Stimulated activated naive CD8-positive, alpha-beta T cell treated with anti-CD3 and anti-CD28 coated beads, Interleukin-15, amount 100 ng/mL, for 72 hours (primary cell): Measurements from ENCODE around the gene RAB7B.
"Not testable (repeated sequence)": the region's sequence is repeated elsewhere in the genome, so short reads cannot be mapped to it uniquely, and the experiment has no call there.

Source experiments
- ATAC-seq: fragments of 150-1000 bp; cut with Tn5 transposase; 2 replicates; pipeline ENCODE4 v1.10.0; 2021; ENCODE audit warnings: mild to moderate bottlenecking, moderate library complexity
- DNase-seq, 2 donors: peaks; one replicate each; pipeline ENCODE4 v3.0.0; 2021 to 2022
- H3K27ac Mint-ChIP-seq, 2 donors: one replicate each; pipeline ENCODE4 v1.8.0; 2022; ENCODE audit warnings: mild to moderate bottlenecking in 2 of 2, mixed read lengths in 2 of 2, moderate library complexity in 2 of 2
- H3K27me3 Mint-ChIP-seq: one replicate; pipeline ENCODE4 v1.8.0; 2022; ENCODE audit warnings: mixed read lengths
- H3K4me1 Mint-ChIP-seq: one replicate; pipeline ENCODE4 v1.8.0; 2022; ENCODE audit warnings: mild to moderate bottlenecking, mixed read lengths
- H3K4me3 Mint-ChIP-seq, 2 donors: one replicate each; pipeline ENCODE4 v1.8.0; 2022; ENCODE audit warnings: mild to moderate bottlenecking in 2 of 2, mixed read lengths in 2 of 2, moderate library complexity in 1 of 2
- H3K9me3 Mint-ChIP-seq, 2 donors: one replicate each; pipeline ENCODE4 v1.8.0; 2022; ENCODE audit warnings: mixed read lengths in 2 of 2

Gene RAB7B

DNA sequence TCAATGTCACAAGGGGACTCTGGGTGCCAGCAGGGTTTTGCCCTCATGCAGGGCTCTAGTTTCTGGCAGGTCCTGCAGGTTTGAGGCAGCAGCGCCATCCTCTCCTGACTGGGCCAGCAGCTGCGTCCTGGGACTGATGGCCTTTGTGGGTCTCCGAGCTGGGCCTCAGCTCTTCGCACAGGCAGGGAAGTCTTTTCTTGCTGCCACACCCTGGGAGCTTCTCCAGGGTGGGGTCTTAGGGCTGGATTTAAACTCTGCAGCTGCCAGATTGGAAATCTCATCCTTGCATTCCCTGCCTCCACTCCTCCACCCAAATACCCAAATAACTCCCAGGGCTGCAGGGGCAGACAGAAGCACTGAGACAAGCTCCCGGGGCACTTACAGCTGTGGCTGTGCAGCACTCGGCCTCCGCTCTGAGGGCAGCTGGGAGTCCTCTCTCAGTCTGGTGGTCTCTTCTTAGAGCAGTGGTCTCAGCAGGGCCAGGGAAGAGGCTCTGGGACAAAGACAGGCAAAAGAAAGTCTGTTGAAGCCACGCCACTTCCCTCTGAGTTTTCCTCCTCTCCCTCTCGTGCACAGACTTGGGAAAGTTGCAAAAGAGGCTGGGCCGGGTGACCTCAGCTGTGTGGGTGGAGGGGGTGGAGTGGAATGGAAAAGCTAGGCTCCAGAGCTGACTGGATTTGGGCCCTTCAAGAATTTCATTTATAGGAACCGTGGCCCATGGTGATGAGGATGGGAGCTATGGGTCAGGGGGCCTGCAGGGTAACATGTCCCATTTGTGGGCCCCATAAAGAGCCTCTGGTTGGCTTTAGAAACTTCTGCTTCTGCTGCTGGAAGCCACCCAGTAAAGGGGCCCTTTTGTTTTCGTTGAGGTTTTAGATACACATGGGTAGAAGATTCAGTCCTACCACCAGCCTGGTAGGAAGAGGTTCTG, at the start of gene RAB7B:
RAB7B (minus strand) TSS at position 525 of the 931 bp plus-strand sequence. CDS start 9,260 bp downstream, outside the sequence.
- ATAC-seq: no peak
- H3K27me3 Mint-ChIP-seq: peaks cover 10% of the 10 kb centered on the region
- H3K4me1 Mint-ChIP-seq: peaks cover 27% of the 10 kb centered on the region
- DNase-seq: no peak
- H3K4me3 Mint-ChIP-seq: no peak within 1 kb of the TSS
- peak within 1 kb of the TSS in 1 of 2 donors; percentile 12 for H3K27ac Mint-ChIP-seq
- no peaks in the 10 kb centered on the region for H3K9me3 Mint-ChIP-seq

GRCh38 chr1:206052231-206052865, 49.2 kb upstream of the RAB7B start:
- DNase-seq, H3K27ac Mint-ChIP-seq, ATAC-seq, H3K4me3 Mint-ChIP-seq, H3K9me3 Mint-ChIP-seq: not testable (repeated sequence)
- peaks cover 23% of the 10 kb centered on the region for H3K27me3 Mint-ChIP-seq
- peaks cover 58% of the 10 kb centered on the region for H3K4me1 Mint-ChIP-seq

DNA sequence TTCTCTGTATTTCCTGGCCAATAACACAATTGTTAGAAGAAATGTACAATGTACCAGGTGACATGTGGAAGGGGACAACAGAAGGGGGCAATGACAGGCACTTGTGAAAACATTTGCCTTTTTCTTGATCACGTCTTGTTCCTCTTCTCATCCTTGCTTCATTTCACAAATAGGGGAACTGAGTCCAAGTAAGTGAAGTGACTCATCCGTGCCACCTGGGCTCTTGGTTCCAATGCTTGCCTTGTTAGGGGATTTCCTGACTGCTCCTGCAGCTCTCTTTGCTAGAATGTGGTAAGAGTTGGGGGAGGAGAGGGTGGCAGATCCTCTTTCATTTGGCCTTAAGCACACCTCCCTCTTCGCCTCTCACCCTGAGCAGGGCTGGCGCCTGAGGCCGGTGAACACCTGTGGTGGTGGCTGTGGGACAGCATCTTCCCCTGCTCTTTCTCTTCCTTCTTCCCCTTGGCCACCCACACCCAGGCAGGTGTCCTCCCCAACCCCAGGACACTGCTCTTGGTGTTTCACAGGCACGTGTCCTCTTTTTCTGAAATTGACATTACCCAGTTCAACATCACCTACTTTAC, 47.5 kb upstream of the RAB7B start:
- peaks cover 58% of the 10 kb centered on the region for H3K4me1 Mint-ChIP-seq
- peak overlapping the region; percentile 20 to 50 for H3K4me3 Mint-ChIP-seq
- H3K9me3 Mint-ChIP-seq: no peaks in the 10 kb centered on the region
- DNase-seq (peak; percentile 59 to 73), ATAC-seq (peak; percentile 90)
- H3K27me3 Mint-ChIP-seq: peaks cover 17% of the 10 kb centered on the region
- H3K27ac Mint-ChIP-seq: no peak overlapping the region

DNA sequence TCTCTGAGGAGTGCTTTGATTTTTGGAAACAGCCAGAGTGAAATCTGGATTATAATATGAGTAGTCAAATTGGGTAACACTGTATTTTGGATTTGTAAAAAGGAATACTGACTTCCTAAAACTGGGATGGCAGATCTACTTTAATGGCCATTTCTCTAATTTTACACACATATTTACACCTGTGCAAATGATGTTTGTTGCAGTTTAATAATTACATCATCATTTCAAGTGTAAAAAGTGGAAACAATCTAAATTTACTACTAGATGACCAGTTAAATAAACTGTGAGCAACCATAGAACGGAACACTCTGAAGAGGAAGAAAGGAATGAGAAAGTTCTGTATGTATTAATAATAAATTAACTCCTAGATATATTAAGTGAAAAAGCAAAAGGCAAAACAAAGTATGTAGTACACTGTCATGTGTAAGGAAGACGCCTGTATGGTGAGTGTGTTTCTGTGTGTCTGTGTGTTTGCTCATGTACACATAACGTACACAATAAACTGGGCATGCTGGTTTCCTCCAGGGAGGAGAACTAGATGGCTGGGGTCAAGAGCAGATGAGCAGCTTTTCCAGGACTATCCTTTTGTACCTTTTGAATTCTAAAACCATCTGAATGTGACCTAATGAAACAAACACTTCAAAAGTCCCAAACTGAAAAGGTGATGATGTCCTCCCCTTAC, 46.9 kb upstream of the RAB7B start:
- Mint-ChIP-seq H3K4me3 (peak overlapping the region in 1 of 2 donors; percentile 8), H3K4me1 (peaks cover 58% of the 10 kb centered on the region), H3K9me3 (no peaks in the 10 kb centered on the region), H3K27me3 (peaks cover 15% of the 10 kb centered on the region), H3K27ac (no peak overlapping the region)
- ATAC-seq: no peak
- DNase-seq: no peak

- ATAC-seq: peak; percentile 92
- no peaks in the 10 kb centered on the region for H3K9me3 Mint-ChIP-seq
Observed at GRCh38 chr1:206049293-206049692, 46.1 kb upstream of the RAB7B start.

DNA sequence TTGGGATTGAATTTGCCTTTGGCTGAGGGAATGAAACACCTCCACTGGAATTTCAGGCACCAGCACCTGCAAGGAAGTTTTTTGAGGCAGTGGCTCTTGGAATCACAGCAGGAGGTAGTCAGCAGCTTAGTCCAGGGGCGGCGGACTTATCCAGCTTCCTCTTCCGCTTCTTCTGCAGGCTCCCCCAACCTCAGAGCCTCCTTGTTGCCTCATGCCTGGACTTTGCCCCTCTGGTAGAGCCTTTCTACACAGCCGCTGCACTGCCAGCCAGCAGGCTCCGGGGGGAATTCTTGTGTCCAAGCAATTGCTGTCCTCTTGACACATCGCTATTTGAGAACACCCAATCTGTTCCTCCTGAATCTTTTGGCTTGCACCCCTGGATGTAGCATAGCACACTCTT, 45.4 kb upstream of the RAB7B start:
- Mint-ChIP-seq H3K9me3 (no peaks in the 10 kb centered on the region), H3K27me3 (peaks cover 15% of the 10 kb centered on the region), H3K4me3 (no peak overlapping the region), H3K4me1 (peaks cover 55% of the 10 kb centered on the region), H3K27ac (no peak overlapping the region)
- no peak for DNase-seq
- no peak for ATAC-seq

More at GRCh38 chr1:206049293-206049692, 46.1 kb upstream of the RAB7B start:
- H3K27ac Mint-ChIP-seq: no peak overlapping the region
- H3K4me3 Mint-ChIP-seq: no peak overlapping the region
- DNase-seq: peak; percentile 27 to 49
- H3K27me3 Mint-ChIP-seq: peaks cover 15% of the 10 kb centered on the region
- H3K4me1 Mint-ChIP-seq: peaks cover 58% of the 10 kb centered on the region

- ATAC-seq (no peak), DNase-seq (no peak)
- Mint-ChIP-seq H3K27ac (no peak overlapping the region), H3K9me3 (no peaks in the 10 kb centered on the region), H3K4me3 (no peak overlapping the region), H3K27me3 (peaks cover 15% of the 10 kb centered on the region), H3K4me1 (peaks cover 42% of the 10 kb centered on the region)
Observed at GRCh38 chr1:206047271-206047670, 44.1 kb upstream of the RAB7B start.

DNA sequence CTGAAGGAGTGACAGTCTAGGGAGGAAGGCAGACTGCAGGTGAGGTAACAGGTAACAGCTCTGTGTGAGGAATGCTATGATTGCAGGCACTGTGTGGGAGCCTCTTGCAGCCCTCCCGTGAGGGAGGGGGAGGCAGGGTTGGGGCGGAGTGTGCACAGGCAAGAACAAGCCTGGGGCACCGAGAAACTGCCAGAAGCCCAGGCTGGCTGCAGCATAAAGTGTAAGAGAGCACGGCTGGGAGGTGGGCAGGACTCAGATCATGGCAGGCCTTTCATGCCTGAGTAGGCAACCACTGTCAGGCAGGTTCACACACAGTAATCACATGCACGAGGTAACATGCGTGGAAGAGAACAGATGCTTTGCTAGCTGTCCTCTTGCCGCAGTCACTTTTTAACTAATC, 38.4 kb upstream of the RAB7B start:
- Mint-ChIP-seq H3K9me3 (no peaks in the 10 kb centered on the region), H3K27ac (no peak overlapping the region), H3K4me1 (peaks cover 17% of the 10 kb centered on the region), H3K27me3 (peaks cover 23% of the 10 kb centered on the region), H3K4me3 (no peak overlapping the region)
- ATAC-seq (no peak), DNase-seq (no peak)

- H3K4me3 Mint-ChIP-seq: no peak overlapping the region
- no peak for ATAC-seq
- peaks cover 23% of the 10 kb centered on the region for H3K27me3 Mint-ChIP-seq
- DNase-seq: no peak
- no peaks in the 10 kb centered on the region for H3K9me3 Mint-ChIP-seq
- H3K27ac Mint-ChIP-seq: no peak overlapping the region
- peaks cover 21% of the 10 kb centered on the region for H3K4me1 Mint-ChIP-seq
Observed at GRCh38 chr1:206040328-206040727, 37.1 kb upstream of the RAB7B start.

DNA sequence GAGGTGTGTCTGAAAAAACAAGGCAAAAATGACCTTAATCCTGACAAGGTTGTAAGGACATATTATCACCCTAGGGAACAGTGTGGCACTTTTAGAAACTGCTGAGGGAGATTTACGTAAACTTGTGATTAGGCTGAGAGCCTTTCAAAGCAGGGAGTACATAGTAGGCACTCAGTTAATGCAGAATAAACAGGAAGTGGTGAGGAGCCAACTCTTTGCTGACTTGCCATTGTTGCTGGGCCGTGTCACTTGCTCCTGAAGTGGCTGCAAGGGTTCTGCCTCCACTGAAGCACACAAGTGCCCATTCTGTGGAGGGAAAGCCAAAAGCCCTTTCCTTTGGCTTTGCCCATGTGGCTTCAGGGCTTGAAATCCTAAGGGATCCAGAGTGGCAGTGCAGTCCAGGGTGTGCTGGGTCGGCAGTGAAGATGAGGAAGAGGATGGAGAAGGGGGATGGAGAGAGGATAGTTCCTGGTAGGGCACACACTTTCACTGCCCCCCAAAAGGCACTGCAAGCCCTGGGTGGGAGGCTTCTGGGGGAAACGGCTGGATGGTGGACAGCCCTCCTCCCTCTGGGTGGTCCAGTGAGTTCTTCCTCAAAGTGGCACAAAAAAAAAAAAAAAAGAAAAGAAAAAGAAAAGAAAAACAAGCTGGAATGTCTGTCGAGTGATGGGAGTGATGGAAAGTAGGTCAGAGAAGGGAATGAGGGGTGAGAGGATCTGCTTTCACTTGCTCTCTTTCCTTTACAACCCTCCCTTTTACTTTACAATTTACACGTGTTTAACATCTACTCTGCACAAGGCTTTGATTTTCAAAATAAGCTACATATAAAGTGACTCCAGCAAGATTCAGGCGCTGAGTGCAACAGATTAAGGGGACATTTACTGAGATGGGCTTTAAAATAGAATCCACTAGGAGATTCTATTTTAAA, 36.1 kb upstream of the RAB7B start:
- Mint-ChIP-seq H3K9me3 (no peaks in the 10 kb centered on the region), H3K27ac (no peak overlapping the region)

DNA sequence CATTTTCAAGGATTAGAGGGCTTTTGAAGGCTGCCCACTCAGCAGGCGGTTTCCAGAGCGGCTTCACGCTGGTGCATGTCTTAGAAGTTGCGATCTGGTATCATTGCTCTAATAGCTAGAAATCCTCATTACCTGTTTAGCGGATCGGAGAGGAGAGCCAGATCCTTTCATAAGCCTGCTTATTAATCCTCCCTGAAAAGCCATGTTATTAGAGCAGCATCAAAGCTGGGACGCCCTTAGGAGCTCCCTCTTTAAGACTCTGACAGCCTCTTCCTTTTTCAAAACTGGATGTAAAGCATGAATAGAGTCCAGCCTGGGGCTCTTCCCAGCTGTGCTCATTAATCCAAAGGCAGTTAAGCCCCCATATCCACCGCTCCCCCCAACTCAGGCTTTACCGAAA, 34.4 kb upstream of the RAB7B start:
- peaks cover 27% of the 10 kb centered on the region for H3K4me1 Mint-ChIP-seq
- H3K27ac Mint-ChIP-seq: no peak overlapping the region
- DNase-seq: no peak
- ATAC-seq: no peak
- peaks cover 44% of the 10 kb centered on the region for H3K27me3 Mint-ChIP-seq
- no peaks in the 10 kb centered on the region for H3K9me3 Mint-ChIP-seq
- no peak overlapping the region for H3K4me3 Mint-ChIP-seq

More for the DNA sequence above, 36.1 kb upstream of the RAB7B start:
- peaks cover 27% of the 10 kb centered on the region for H3K4me1 Mint-ChIP-seq
- peaks cover 33% of the 10 kb centered on the region for H3K27me3 Mint-ChIP-seq
- ATAC-seq (no peak), DNase-seq (no peak)
- H3K4me3 Mint-ChIP-seq: no peak overlapping the region

DNA sequence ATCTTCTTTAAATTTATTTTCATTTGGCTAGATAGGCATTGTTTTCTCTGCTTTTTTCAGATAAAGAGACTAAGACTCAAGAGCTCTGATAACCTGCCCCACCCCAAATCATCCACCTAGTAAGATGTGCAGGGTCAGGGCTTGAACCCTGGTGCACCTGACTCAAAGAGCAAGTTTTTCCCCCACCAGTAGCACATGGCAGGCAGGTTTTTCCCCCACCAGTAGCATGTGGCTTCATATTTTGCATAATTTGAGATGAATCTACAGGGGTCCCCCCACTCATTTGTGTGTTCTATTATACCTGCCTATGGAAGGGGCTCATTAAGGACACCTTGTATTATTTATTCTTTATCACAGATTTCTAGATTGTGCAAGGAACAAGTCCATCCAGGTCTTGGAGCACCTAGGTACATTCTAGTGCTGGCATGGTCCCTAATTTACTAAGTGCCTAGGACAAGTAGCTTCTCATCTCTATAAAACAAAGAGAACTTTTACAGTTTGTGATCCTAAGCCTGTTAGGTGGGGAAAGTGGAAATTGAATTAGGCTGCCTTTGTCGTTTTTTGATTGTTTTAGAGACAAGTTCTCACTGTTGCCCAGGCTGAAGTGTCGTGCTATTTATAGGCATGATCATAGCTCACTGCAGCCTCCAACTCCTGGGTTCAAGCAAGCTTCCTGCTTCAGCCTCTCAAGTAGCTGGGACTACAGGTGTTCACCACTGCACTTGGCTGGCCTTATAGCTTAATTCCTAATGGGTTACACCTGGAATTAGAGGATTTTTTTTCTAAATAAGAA, 33.7 kb upstream of the RAB7B start:
- Mint-ChIP-seq H3K27ac (no peak overlapping the region), H3K27me3 (peaks cover 49% of the 10 kb centered on the region), H3K4me1 (peaks cover 27% of the 10 kb centered on the region), H3K9me3 (no peaks in the 10 kb centered on the region), H3K4me3 (no peak overlapping the region)
- ATAC-seq (peak; percentile 66), DNase-seq (no peak)

GRCh38 chr1:206035027-206035426, 31.8 kb upstream of the RAB7B start:
- DNase-seq (no peak), ATAC-seq (no peak)
- Mint-ChIP-seq H3K27me3 (peaks cover 47% of the 10 kb centered on the region), H3K4me3 (peak overlapping the region; percentile 19 to 45), H3K4me1 (peaks cover 27% of the 10 kb centered on the region), H3K9me3 (no peaks in the 10 kb centered on the region), H3K27ac (peak overlapping the region in 1 of 2 donors; percentile 1)
